A673 (cell line): Measurements from ENCODE around the gene CDK11B. TPM values are rescaled to one million over a fixed set of nuclear protein-coding genes. Genes with fewer than 3 reads are reported as not detected.

Experiments
- BruUV-seq: library from RNA; stranded (reverse); fragments of 400-500 nt; replicated peaks from 2 replicates; lab custom pipeline; 2021; lab: Mats Ljungman, UMichigan
- CTCF ChIA-PET: fragments of 300-600 bp; sonication (Branson Sonifier 250); formaldehyde crosslinking; loops from one replicate; lab custom pipeline; 2022; ENCODE audit warnings: antibody characterized with exemption; lab: Charles Lee
- POLR2A ChIA-PET: fragments of 300-600 bp; sonication (Branson Sonifier 250); formaldehyde crosslinking; loops from one replicate; lab custom pipeline; 2022; ENCODE audit warnings: antibody characterized with exemption; ENCODE audit not compliant: low non-redundant PET; lab: Charles Lee
- DNase-seq: peaks from one replicate; pipeline ENCODE4 v3.0.0-alpha.2; 2015; ENCODE audit warnings: low spot score
- H3K27ac ChIP-seq: fragments of 200-600 bp; sonication (generic); 2 replicates; pipeline ENCODE4 v1.5.1; 2016; ENCODE audit warnings: mixed run types, low read depth, mild to moderate bottlenecking, mixed read lengths, antibody characterized with exemption, low read length; ENCODE audit not compliant: poor library complexity, severe bottlenecking
- H3K27me3 ChIP-seq: fragments of 200-600 bp; sonication (generic); replicated peaks from 2 replicates; pipeline ENCODE4 v1.6.1; 2017; ENCODE audit warnings: mixed run types, low read depth, mild to moderate bottlenecking, mixed read lengths, antibody characterized with exemption, low read length; ENCODE audit not compliant: insufficient read depth, poor library complexity
- H3K36me3 ChIP-seq: fragments of 200-600 bp; sonication (generic); 2 replicates; pipeline ENCODE4 v1.6.1; 2016; ENCODE audit warnings: mixed run types, mild to moderate bottlenecking, mixed read lengths, antibody characterized with exemption, low read length; ENCODE audit not compliant: insufficient read depth, poor library complexity, severe bottlenecking
- H3K4me1 ChIP-seq: fragments of 200-600 bp; sonication (generic); 2 replicates; pipeline ENCODE4 v1.6.1; 2017; ENCODE audit warnings: mixed run types, mild to moderate bottlenecking, mixed read lengths, antibody characterized with exemption, low read length; ENCODE audit not compliant: insufficient read depth, poor library complexity, severe bottlenecking
- H3K4me3 ChIP-seq: fragments of 200-600 bp; sonication (generic); 2 replicates; pipeline ENCODE4 v1.5.1; 2016; ENCODE audit warnings: low read depth, mixed run types, mild to moderate bottlenecking, mixed read lengths, low read length; ENCODE audit not compliant: poor library complexity, severe bottlenecking
- H3K9me3 ChIP-seq: fragments of 200-600 bp; sonication (generic); 2 replicates; pipeline ENCODE4 v1.6.1; 2016; ENCODE audit warnings: mixed run types, low read depth, mild to moderate bottlenecking, mixed read lengths, antibody characterized with exemption, low read length; ENCODE audit not compliant: poor library complexity, severe bottlenecking
- EZH2 ChIP-seq: fragments of 200-600 bp; sonication (generic); IDR thresholded peaks from 2 replicates; pipeline ENCODE4 v1.6.1; 2017; ENCODE audit warnings: borderline replicate concordance, low read depth, mild to moderate bottlenecking, mixed read lengths, antibody characterized with exemption, low read length; ENCODE audit not compliant: poor library complexity, severe bottlenecking
- intact Hi-C: fragments of 100-400 bp; cut with micrococcal nuclease; formaldehyde crosslinking; loops from one replicate; pipeline ENCODE4 v1.10.0; 2022; ENCODE audit not compliant: unreplicated experiment
- total RNA-seq: library from RNA; stranded (reverse); gene quantifications from 2 replicates; pipeline ENCODE4 v1.2.3, GENCODE V29; 2021
- TF ChIP-seq, protein P1 (sequence below): fragments of 300-800, 200-600 bp; sonication (generic); conservative IDR thresholded peaks from 2 replicates; pipeline ENCODE4 v1.5.1; 2017; ENCODE audit warnings: low read depth, mild to moderate bottlenecking, antibody characterized with exemption, low read length, moderate library complexity, mixed read lengths

Gene CDK11B
- total RNA-seq, 1 experiment from 2014 or later = 38.1 TPM

DNA sequence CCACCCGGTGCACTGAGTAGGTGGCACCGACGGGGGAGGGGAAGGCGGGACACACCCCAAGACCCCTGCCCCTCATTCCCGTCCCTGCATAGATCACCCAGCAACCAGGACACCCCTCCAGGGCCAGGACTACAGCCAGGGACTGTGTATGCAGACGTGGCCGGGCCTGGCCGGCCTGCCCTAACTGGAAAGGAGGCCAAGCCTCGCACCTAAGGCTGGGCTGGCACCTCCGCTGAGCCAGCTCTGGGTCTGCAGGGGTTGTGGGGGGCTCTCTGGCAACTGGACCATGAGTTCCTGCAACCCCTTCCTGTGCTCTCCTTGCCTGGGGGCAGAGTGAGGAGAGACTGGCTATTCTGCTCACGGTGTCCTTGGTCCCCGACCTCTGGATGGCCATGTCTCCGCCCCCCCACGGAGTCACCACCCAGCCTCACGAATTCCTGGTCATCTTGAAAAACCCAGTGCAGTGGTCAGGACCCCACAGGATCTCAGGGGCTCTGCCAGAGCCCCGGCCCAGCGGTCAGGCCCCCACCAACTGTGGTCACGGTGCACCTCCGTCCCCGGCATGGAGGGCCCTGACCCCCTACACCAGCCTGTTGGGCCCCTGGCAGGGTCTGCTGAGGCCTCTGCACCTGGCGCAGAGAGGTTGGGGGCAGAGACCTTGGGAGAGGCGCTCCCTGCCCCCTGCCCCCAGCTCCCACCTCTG is 57.8 kb downstream of the CDK11B start:
- Histone ChIP-seq H3K27ac (no peak overlapping the region), H3K4me1 (no peaks in the 10 kb centered on the region), H3K27me3 (no peaks in the 10 kb centered on the region), H3K36me3 (no peaks in the 10 kb centered on the region), H3K9me3 (no peaks in the 10 kb centered on the region), H3K4me3 (peak overlapping the region; percentile 38)
- ChIA-PET CTCF (no interaction called here), POLR2A (no interaction called here)
- intact Hi-C loops = no loop called here
- TF ChIP-seq, protein P1, sequence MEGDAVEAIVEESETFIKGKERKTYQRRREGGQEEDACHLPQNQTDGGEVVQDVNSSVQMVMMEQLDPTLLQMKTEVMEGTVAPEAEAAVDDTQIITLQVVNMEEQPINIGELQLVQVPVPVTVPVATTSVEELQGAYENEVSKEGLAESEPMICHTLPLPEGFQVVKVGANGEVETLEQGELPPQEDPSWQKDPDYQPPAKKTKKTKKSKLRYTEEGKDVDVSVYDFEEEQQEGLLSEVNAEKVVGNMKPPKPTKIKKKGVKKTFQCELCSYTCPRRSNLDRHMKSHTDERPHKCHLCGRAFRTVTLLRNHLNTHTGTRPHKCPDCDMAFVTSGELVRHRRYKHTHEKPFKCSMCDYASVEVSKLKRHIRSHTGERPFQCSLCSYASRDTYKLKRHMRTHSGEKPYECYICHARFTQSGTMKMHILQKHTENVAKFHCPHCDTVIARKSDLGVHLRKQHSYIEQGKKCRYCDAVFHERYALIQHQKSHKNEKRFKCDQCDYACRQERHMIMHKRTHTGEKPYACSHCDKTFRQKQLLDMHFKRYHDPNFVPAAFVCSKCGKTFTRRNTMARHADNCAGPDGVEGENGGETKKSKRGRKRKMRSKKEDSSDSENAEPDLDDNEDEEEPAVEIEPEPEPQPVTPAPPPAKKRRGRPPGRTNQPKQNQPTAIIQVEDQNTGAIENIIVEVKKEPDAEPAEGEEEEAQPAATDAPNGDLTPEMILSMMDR = no peak
- TF ChIP-seq EZH2 = no peak
- no TSS peak for BruUV-seq
- DNase-seq = no peak

DNA sequence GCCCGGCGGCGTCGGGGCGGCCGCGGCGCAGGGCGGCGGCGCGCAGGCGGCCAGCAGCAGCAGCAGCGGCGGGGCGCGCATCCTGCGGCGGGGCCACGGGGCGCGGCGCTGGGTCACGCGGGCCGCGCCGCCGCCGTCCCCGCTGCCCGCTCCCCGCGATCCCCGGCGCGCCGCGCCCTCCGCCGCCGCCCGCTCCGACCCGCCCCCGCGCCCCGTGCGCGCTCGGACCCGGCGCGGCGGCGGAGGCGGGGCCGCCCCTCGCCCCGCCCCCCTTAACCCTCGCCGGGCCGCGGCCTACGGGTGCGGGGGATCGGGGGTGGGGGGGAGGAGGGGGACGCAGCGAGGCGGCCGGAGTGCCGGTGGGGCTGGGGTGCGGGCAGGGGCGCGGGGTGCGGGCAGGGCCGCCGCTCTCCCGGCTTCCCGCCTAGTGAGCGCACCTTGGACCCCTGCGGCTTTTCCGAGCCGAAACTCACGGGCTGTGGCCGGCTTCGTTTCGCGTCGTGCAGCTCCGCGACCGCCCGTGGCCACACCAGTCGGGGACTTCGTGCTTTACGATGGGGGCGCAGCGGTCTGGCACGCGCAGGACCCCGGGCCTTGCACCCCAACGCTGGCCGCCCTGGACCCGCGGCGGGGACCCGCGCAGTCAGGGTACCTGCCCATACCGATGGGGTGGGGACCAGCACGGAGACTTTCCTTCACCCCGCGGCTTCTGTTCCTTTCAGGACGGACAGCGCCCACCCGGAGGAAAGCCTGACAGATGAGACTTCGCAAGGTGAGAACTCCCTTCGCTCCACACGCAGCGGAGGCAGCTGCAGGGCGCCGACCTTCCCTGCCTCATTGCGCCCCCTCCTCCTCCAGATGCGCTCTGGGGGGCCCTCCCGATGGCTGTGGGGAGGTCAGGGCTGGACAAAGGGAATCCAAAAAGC is 58.6 kb downstream of the CDK11B start, which contains the start of gene FNDC10:
Gene FNDC10 (minus strand): TSS at position 201 of the 926 bp plus-strand sequence. CDS start 120 bp downstream, at position 81.
- no TSS peak for BruUV-seq
- intact Hi-C loops = no loop called here
- no peak for DNase-seq
- no peaks in the 10 kb centered on the region for H3K27me3 ChIP-seq
- H3K9me3 ChIP-seq = no peaks in the 10 kb centered on the region
- H3K4me1 ChIP-seq = no peaks in the 10 kb centered on the region
- POLR2A ChIA-PET = no interaction called here
- H3K36me3 ChIP-seq = no peaks in the 10 kb centered on the region
- CTCF ChIA-PET = no interaction called here
- peak within 1 kb of the TSS; percentile 38 for H3K4me3 ChIP-seq
- TF ChIP-seq, protein P1 = no peak
- no peak for TF ChIP-seq EZH2
- H3K27ac ChIP-seq = no peak within 1 kb of the TSS

DNA sequence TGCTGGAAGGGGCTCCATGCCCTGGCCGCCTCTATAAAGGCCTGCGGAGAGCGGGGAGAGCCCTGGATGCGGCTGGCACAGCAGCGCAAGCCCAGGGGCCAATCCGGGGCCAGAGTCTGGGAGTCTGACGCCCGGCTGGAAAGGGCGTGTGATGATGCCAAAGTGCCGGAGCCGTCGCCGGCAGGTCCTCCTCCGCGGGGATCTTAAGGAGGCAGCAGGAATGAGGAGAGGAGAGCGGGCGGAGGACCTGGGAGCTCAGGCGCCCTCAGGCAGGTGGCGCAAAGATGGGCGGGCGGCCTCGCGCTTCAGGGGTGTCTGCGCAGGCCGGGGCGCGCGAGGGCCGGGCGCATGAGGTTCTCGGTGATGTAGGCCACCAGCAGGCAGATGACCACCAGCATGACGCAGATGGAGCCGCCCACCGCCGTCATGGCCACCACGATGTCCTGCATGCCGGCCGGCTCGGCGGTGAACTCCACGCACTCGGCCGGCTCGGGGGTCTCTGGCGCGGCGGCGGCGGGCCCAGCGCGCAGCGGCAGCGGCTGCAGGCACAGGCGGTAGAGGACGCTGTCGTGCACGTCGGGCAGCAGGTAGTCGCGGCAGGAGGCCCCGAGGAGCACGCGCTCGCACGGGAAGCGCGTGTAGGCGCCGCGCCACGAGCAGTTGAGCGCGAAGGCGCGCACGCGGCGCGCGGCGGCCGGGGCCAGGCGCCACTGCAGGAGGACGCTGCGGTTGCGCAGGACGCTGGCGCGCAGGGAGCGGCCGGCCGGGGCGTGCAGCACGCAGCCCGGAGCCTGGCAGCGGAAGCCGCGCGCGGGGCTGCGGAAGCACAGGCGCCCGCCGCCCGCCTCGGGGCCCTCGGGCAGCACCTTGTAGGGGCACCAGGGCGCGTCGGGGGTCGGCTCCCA is 59.5 kb downstream of the CDK11B start:
- DNase-seq = peak; percentile 63
- CTCF ChIA-PET = no interaction called here
- no TSS peak for BruUV-seq
- H3K4me1 ChIP-seq = no peaks in the 10 kb centered on the region
- intact Hi-C loops = no loop called here
- no peak overlapping the region for H3K27ac ChIP-seq
- no peaks in the 10 kb centered on the region for H3K36me3 ChIP-seq
- POLR2A ChIA-PET = no interaction called here
- H3K4me3 ChIP-seq = peak overlapping the region; percentile 15
- no peaks in the 10 kb centered on the region for H3K27me3 ChIP-seq
- H3K9me3 ChIP-seq = no peaks in the 10 kb centered on the region
- no peak for TF ChIP-seq EZH2
- TF ChIP-seq, protein P1 = no peak; the same call in 1 of the 2 replicates
